Measurements from ENCODE around the gene NBEAL2.

Gene NBEAL2

GRCh38 chr3:47017504-47018268 lies 38.2 kb downstream of the NBEAL2 start:
- no peak overlapping the region for H3K4me2 ChIP-seq (ENCODE audit: low read depth, low read length, poor library complexity, severe bottlenecking)
- no peak overlapping the region for H3K9ac ChIP-seq (ENCODE audit: low read length)
- no peaks in the 10 kb centered on the region for H4K20me1 ChIP-seq (ENCODE audit: low read depth, low read length)
- no peaks in the 10 kb centered on the region for H3K27me3 ChIP-seq (ENCODE audit: low read length)
- no peaks in the 10 kb centered on the region for H3K9me2 ChIP-seq (replicated peaks; ENCODE audit: insufficient read depth, low read length)
- no peak overlapping the region for H3K4me3 ChIP-seq (ENCODE audit: insufficient read depth, low read length, poor library complexity, severe bottlenecking)
- H3K27ac ChIP-seq (ENCODE audit: low read depth, low read length): no peak overlapping the region
- H3F3A ChIP-seq (ENCODE audit: insufficient read depth): no peaks in the 10 kb centered on the region
- no peak overlapping the region for H2AFZ ChIP-seq (ENCODE audit: low read depth, low read length, severe bottlenecking)
- H3K36me3 ChIP-seq (ENCODE audit: low read length): peaks cover 5% of the 10 kb centered on the region; the same call in 1 of the 2 replicates
- H3K9me3 ChIP-seq (ENCODE audit: insufficient read depth, low read length): no peaks in the 10 kb centered on the region
- TF ChIP-seq EZH2phosphoT487 (conservative IDR thresholded peaks at IDR 0.05; ENCODE audit: low read length): no peak
- TF ChIP-seq CTCF (IDR thresholded peaks at IDR 0.05; ENCODE audit: insufficient read depth, low read length, poor library complexity, severe bottlenecking): no peak
- H3K79me2 ChIP-seq (ENCODE audit: insufficient read depth, low read length): no peaks in the 10 kb centered on the region; the same call in 1 of the 2 replicates

- Histone ChIP-seq H3F3A (ENCODE audit: insufficient read depth) (no peaks in the 10 kb centered on the region), H3K27me3 (ENCODE audit: low read length) (no peaks in the 10 kb centered on the region), H3K9me2 (replicated peaks; ENCODE audit: insufficient read depth, low read length) (no peaks in the 10 kb centered on the region), H3K27ac (ENCODE audit: low read depth, low read length) (no peak overlapping the region), H3K79me2 (ENCODE audit: insufficient read depth, low read length) (no peaks in the 10 kb centered on the region; the same call in 1 of the 2 replicates), H3K9me3 (ENCODE audit: insufficient read depth, low read length) (no peaks in the 10 kb centered on the region), H3K4me3 (ENCODE audit: insufficient read depth, low read length, poor library complexity, severe bottlenecking) (no peak overlapping the region), H2AFZ (ENCODE audit: low read depth, low read length, severe bottlenecking) (no peak overlapping the region), H3K9ac (ENCODE audit: low read length) (no peak overlapping the region), H4K20me1 (ENCODE audit: low read depth, low read length) (no peaks in the 10 kb centered on the region), H3K4me2 (ENCODE audit: low read depth, low read length, poor library complexity, severe bottlenecking) (no peak overlapping the region), H3K36me3 (ENCODE audit: low read length) (peaks cover 5% of the 10 kb centered on the region; the same call in 1 of the 2 replicates)
- TF ChIP-seq EZH2phosphoT487 (conservative IDR thresholded peaks at IDR 0.05; ENCODE audit: low read length) (no peak), CTCF (IDR thresholded peaks at IDR 0.05; ENCODE audit: insufficient read depth, low read length, poor library complexity, severe bottlenecking) (no peak)
Measured at GRCh38 chr3:47018269-47018611, 38.8 kb downstream of the NBEAL2 start.

GRCh38 chr3:47019201-47019600 lies 39.7 kb downstream of the NBEAL2 start:
- Histone ChIP-seq H2AFZ (ENCODE audit: low read depth, low read length, severe bottlenecking) (no peak overlapping the region), H3K9me2 (replicated peaks; ENCODE audit: insufficient read depth, low read length) (no peaks in the 10 kb centered on the region), H4K20me1 (ENCODE audit: low read depth, low read length) (no peaks in the 10 kb centered on the region), H3K9me3 (ENCODE audit: insufficient read depth, low read length) (no peaks in the 10 kb centered on the region), H3K4me2 (ENCODE audit: low read depth, low read length, poor library complexity, severe bottlenecking) (no peak overlapping the region), H3K36me3 (ENCODE audit: low read length) (peaks cover 5% of the 10 kb centered on the region; the same call in 1 of the 2 replicates), H3K27ac (ENCODE audit: low read depth, low read length) (no peak overlapping the region), H3K79me2 (ENCODE audit: insufficient read depth, low read length) (peaks cover 4% of the 10 kb centered on the region; the same call in 1 of the 2 replicates), H3K9ac (ENCODE audit: low read length) (no peak overlapping the region), H3F3A (ENCODE audit: insufficient read depth) (no peaks in the 10 kb centered on the region), H3K4me3 (ENCODE audit: insufficient read depth, low read length, poor library complexity, severe bottlenecking) (no peak overlapping the region), H3K27me3 (ENCODE audit: low read length) (no peaks in the 10 kb centered on the region)
- TF ChIP-seq EZH2phosphoT487 (conservative IDR thresholded peaks at IDR 0.05; ENCODE audit: low read length): no peak
- no peak for TF ChIP-seq CTCF (IDR thresholded peaks at IDR 0.05; ENCODE audit: insufficient read depth, low read length, poor library complexity, severe bottlenecking)

All from SU-DHL-6 (cell line).